CD4-positive, alpha-beta T cell (primary cell): ENCODE measurements around the gene FILIP1. TPM values are rescaled to one million over a fixed set of nuclear protein-coding genes. Genes with fewer than 3 reads are reported as not detected.
"Not testable (repeated sequence)": the region's sequence is repeated elsewhere in the genome, so short reads cannot be mapped to it uniquely, and the experiment has no call there.

Experiments
- ATAC-seq: fragments of 200-7000 bp; cut with Tn5 transposase; one replicate; pipeline ENCODE4 v1.10.0; 2022; ENCODE audit warnings: mild to moderate bottlenecking; ENCODE audit not compliant: poor library complexity
- CTCF ChIA-PET: fragments of 350-600 bp; sonication (Branson Sonifier 250); formaldehyde crosslinking; loops from one replicate; lab custom pipeline; 2021; ENCODE audit warnings: antibody characterized with exemption, inconsistent platforms; lab: Charles Lee
- POLR2A ChIA-PET: fragments of 350-600 bp; sonication (Branson Sonifier 250); formaldehyde crosslinking; loops from one replicate; lab custom pipeline; 2021; ENCODE audit warnings: antibody characterized with exemption, inconsistent platforms; lab: Charles Lee
- DNase-seq, 14 experiments: peaks; one replicate each; pipeline ENCODE4 v3.0.0-alpha.2; 2013 to 2020; ENCODE audit warnings: mixed read lengths in 2 of 14
- H3K27ac ChIP-seq, 2 donors: one replicate each; pipeline versions ENCODE4 v1.5.1 to v1.7.0; 2013; ENCODE audit warnings: low read length in 2 of 2, low read depth in 1 of 2, mild to moderate bottlenecking in 1 of 2
- H3K27me3 ChIP-seq, 2 experiments: 1 replicate in 1 of 2; 2 replicates in 1 of 2; pipeline versions ENCODE4 v1.6.1 to v1.7.0; 2013; ENCODE audit warnings: low read length in 2 of 2, control low read depth in 1 of 2, mild to moderate bottlenecking in 1 of 2, moderate library complexity in 1 of 2; ENCODE audit not compliant: insufficient read depth in 2 of 2, control insufficient read depth in 1 of 2
- H3K36me3 ChIP-seq: one replicate; pipeline ENCODE4 v1.6.1; 2013; ENCODE audit warnings: low read length, control low read depth; ENCODE audit not compliant: insufficient read depth
- H3K4me1 ChIP-seq: one replicate; pipeline ENCODE4 v1.6.1; 2013; ENCODE audit warnings: low read length, control low read depth; ENCODE audit not compliant: insufficient read depth
- H3K4me3 ChIP-seq: one replicate; pipeline ENCODE4 v1.5.1; 2013; ENCODE audit warnings: mild to moderate bottlenecking, low read length, moderate library complexity
- H3K9me3 ChIP-seq, 2 experiments: 1 replicate in 1 of 2; 2 replicates in 1 of 2; pipeline versions ENCODE4 v1.6.1 to v1.7.0; 2013; ENCODE audit warnings: low read length in 2 of 2, mild to moderate bottlenecking in 2 of 2, control low read depth in 1 of 2, moderate library complexity in 1 of 2; ENCODE audit not compliant: control insufficient read depth in 1 of 2, insufficient read depth in 1 of 2
- H3K27ac Mint-ChIP-seq: one replicate; pipeline ENCODE4 v1.8.0; 2020; ENCODE audit warnings: mixed read lengths
- H3K27me3 Mint-ChIP-seq: one replicate; pipeline ENCODE4 v1.8.0; 2021; ENCODE audit warnings: mixed read lengths
- H3K36me3 Mint-ChIP-seq: one replicate; pipeline ENCODE4 v1.8.0; 2021; ENCODE audit warnings: low read depth, mixed read lengths
- H3K4me1 Mint-ChIP-seq: one replicate; pipeline ENCODE4 v1.8.0; 2021; ENCODE audit warnings: low read depth, mixed read lengths
- H3K4me3 Mint-ChIP-seq: one replicate; pipeline ENCODE4 v1.8.0; 2020; ENCODE audit warnings: mild to moderate bottlenecking, mixed read lengths
- H3K9me3 Mint-ChIP-seq: one replicate; pipeline ENCODE4 v1.8.0; 2020; ENCODE audit warnings: mixed read lengths
- intact Hi-C, 2 experiments: fragments of 100-400 bp; cut with DNase I in 1 of 2; cut with micrococcal nuclease in 1 of 2; formaldehyde crosslinking; loops; one replicate each; pipeline versions ENCODE4 v1.15.1 to v1.9.0; 2023 to 2025; cut with DNase I, micrococcal nuclease
- total RNA-seq, 174 experiments: library from RNA in 2 of 174; stranded (reverse) in 2 of 174; gene quantifications; one replicate each; pipeline ENCODE4 v1.2.3 and lab custom pipeline; 2021 to 2026
- TF ChIP-seq, protein P1 (sequence below): fragments of 200-600 bp; IDR thresholded peaks from one replicate; pipeline ENCODE4 v1.8.0; 2022; ENCODE audit warnings: antibody characterized with exemption, mild to moderate bottlenecking

FILIP1 gene
- total RNA-seq, 2 experiments from 2014 or later, result 0.06 TPM; not detected in 1

DNA sequence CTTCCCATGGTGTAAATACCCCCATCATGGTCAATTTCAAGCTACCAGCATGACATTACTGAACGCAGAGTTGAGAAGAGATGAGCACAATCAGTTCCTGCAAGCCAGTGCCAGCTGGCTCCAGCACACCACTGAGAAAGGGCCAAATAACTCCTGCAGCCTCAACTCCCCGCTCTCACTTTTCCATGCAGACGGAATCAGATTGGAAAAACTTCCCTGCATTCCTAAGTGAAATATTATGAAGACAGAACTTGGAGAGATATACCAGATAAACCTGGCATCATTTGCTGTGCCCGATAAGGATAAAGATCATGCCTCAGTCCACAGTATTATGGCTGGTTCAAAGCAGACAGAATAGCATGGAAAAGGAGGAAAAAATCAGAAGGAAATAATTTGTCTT is 56.7 kb downstream of the FILIP1 start:
- Mint-ChIP-seq H3K36me3 (no peaks in the 10 kb centered on the region), H3K4me3 (no peak overlapping the region), H3K27ac (no peak overlapping the region), H3K27me3 (peaks cover 24% of the 10 kb centered on the region), H3K4me1 (no peaks in the 10 kb centered on the region), H3K9me3 (no peaks in the 10 kb centered on the region)
- ChIA-PET POLR2A (no interaction called here), CTCF (no interaction called here)
- no peaks in the 10 kb centered on the region for H3K9me3 ChIP-seq
- H3K4me3 ChIP-seq, result no peak overlapping the region
- no peaks in the 10 kb centered on the region for H3K36me3 ChIP-seq
- no peaks in the 10 kb centered on the region for H3K27me3 ChIP-seq
- TF ChIP-seq, protein P1, sequence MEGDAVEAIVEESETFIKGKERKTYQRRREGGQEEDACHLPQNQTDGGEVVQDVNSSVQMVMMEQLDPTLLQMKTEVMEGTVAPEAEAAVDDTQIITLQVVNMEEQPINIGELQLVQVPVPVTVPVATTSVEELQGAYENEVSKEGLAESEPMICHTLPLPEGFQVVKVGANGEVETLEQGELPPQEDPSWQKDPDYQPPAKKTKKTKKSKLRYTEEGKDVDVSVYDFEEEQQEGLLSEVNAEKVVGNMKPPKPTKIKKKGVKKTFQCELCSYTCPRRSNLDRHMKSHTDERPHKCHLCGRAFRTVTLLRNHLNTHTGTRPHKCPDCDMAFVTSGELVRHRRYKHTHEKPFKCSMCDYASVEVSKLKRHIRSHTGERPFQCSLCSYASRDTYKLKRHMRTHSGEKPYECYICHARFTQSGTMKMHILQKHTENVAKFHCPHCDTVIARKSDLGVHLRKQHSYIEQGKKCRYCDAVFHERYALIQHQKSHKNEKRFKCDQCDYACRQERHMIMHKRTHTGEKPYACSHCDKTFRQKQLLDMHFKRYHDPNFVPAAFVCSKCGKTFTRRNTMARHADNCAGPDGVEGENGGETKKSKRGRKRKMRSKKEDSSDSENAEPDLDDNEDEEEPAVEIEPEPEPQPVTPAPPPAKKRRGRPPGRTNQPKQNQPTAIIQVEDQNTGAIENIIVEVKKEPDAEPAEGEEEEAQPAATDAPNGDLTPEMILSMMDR, result no peak
- ATAC-seq, result no peak
- intact Hi-C loops, result no loop called here
- no peak for DNase-seq
- no peaks in the 10 kb centered on the region for H3K4me1 ChIP-seq
- no peak overlapping the region for H3K27ac ChIP-seq

DNA sequence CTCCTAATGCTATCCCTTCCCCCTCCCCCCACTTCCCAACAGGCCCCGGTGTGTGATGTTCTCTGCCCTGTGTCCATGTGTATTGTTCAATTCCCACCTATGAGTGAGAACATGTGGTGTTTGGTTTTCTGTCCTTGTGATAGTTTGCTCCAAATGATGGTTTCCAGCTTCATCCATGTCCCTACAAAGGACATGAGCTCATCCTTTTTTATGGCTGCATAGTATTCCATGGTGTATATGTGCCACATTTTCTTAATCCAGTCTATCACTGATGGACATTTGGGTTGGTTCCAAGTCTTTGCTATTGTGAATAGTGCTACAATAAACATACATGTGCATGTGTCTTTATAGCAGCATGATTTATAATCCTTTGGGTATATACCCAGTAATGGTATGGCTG is 60.8 kb downstream of the FILIP1 start:
- H3K9me3 Mint-ChIP-seq, H3K9me3 ChIP-seq, H3K4me3 ChIP-seq, CTCF ChIA-PET, H3K4me1 ChIP-seq, POLR2A ChIA-PET, H3K27me3 ChIP-seq, H3K4me3 Mint-ChIP-seq, ATAC-seq, H3K36me3 Mint-ChIP-seq, intact Hi-C loops, H3K27ac ChIP-seq, H3K36me3 ChIP-seq, H3K4me1 Mint-ChIP-seq, H3K27ac Mint-ChIP-seq, DNase-seq: not testable (repeated sequence)
- H3K27me3 Mint-ChIP-seq, result peaks cover 17% of the 10 kb centered on the region

DNA sequence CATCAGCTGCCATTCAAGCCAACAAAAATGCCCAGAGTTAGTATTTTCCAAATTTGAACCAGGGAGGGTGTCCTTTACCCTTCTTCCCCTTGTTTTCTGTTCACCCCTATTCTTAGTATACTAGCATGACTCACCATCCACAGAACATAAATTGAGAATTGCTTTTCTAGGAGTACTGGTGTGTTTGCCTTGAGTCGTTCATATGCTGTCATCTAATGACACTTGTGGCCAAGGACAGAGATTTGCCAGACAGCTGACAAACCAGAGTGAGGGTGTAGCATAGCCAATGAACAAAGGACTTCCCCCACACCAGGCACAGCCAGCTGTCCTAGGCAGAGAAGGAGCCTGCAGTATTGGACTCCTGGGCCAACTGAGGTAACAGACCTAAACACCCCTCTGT is 62.2 kb downstream of the FILIP1 start:
- Histone ChIP-seq H3K9me3 (no peaks in the 10 kb centered on the region), H3K36me3 (no peaks in the 10 kb centered on the region), H3K27ac (no peak overlapping the region), H3K4me1 (no peaks in the 10 kb centered on the region), H3K4me3 (no peak overlapping the region), H3K27me3 (peaks cover 0 to 4% of the 10 kb centered on the region in 2 experiments)
- Mint-ChIP-seq H3K27me3 (peaks cover 17% of the 10 kb centered on the region), H3K27ac (no peak overlapping the region), H3K36me3 (no peaks in the 10 kb centered on the region), H3K4me1 (no peaks in the 10 kb centered on the region), H3K4me3 (no peak overlapping the region), H3K9me3 (no peaks in the 10 kb centered on the region)
- ATAC-seq (no peak), DNase-seq (no peak)
- CTCF ChIA-PET, result no interaction called here
- POLR2A ChIA-PET, result no interaction called here
- intact Hi-C loops, result no loop called here
- TF ChIP-seq, protein P1, result no peak

DNA sequence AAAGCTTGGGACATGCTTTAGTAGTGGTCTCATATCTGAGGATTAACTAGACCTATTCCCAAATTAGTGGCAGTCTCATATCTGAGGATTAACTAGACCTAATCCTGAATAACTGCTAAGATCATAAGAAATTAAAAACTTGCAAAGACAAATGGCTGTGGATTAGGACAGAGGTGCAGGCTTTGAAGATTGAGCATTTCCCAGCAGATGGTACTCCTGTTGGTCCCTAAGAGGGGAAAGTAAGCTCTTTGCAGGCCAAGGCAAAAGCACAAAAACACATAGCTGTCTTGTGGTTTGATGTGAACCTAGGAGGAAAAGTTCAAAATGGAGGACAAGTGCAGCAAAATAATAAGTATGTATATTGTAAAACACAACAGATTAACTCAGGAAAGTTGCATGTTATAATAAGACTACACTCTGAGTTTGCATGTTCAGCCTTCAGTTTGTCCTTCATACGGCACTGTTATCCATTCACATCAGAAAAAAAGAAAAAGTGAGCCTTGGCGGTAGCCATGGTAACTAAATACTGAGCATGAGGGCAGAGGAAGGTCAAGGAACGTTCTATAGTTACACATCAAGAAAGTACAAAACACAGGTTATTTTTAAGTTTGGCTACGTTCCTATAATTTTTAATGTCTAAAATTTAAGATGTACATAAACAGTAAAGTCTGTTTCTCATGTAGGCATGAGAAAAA is 62.8 kb downstream of the FILIP1 start:
- ChIA-PET POLR2A (no interaction called here), CTCF (no interaction called here)
- no peak for DNase-seq
- no peak overlapping the region for H3K27ac ChIP-seq
- H3K27ac Mint-ChIP-seq, result no peak overlapping the region
- no peak for ATAC-seq
- no peaks in the 10 kb centered on the region for H3K4me1 ChIP-seq
- TF ChIP-seq, protein P1, result no peak
- peaks cover 17% of the 10 kb centered on the region for H3K27me3 Mint-ChIP-seq
- no peak overlapping the region for H3K4me3 ChIP-seq
- H3K27me3 ChIP-seq, result peaks cover 0 to 4% of the 10 kb centered on the region in 2 experiments
- no peaks in the 10 kb centered on the region for H3K9me3 ChIP-seq
- H3K4me1 Mint-ChIP-seq, result no peaks in the 10 kb centered on the region
- no peak overlapping the region for H3K4me3 Mint-ChIP-seq
- no peaks in the 10 kb centered on the region for H3K36me3 Mint-ChIP-seq
- no peaks in the 10 kb centered on the region for H3K9me3 Mint-ChIP-seq
- intact Hi-C loops, result no loop called here
- no peaks in the 10 kb centered on the region for H3K36me3 ChIP-seq
